Breast epithelium (tissue), 3 donors: ENCODE data around the gene MRPL33.

Experiments used
- CTCF ChIP-seq, 3 donors: fragments of 450-650 bp; IDR thresholded peaks; one replicate each; pipeline ENCODE4 v1.5.1; 2016 to 2017; ENCODE audit warnings: antibody characterized with exemption in 3 of 3, mild to moderate bottlenecking in 3 of 3, moderate library complexity in 3 of 3
- POLR2A ChIP-seq: fragments of 450-650 bp; IDR thresholded peaks from one replicate; pipeline ENCODE4 v1.6.1; 2016; ENCODE audit warnings: antibody characterized with exemption, mild to moderate bottlenecking, moderate library complexity
- POLR2AphosphoS5 ChIP-seq, 3 donors: sonication (generic); formaldehyde crosslinking; IDR thresholded peaks; one replicate each; pipeline ENCODE4 v1.6.1; 2017; ENCODE audit warnings: antibody characterized with exemption in 3 of 3

- peak; percentile 83 to 88 (median 84) for TF ChIP-seq CTCF (IDR thresholded peaks at IDR 0.05)
- no peak for TF ChIP-seq POLR2A
- peak in 1 of 3 donors; percentile 19 for TF ChIP-seq POLR2AphosphoS5 (IDR thresholded peaks at IDR 0.05)
These were observed 48.0 kb upstream of the MRPL33 start for GRCh38 chr2:27723372-27724144.
